CD14-positive monocyte (primary cell): ENCODE data around the gene HSPA4L. TPM values are rescaled to one million over a fixed set of nuclear protein-coding genes. Genes with fewer than 3 reads are reported as not detected.

Experiments used
- DNase-seq, 3 donors: peaks; one replicate each; pipeline ENCODE4 v3.0.0-alpha.2; 2011 to 2022
- H2AFZ ChIP-seq: 2 replicates; pipeline ENCODE4 v1.6.0; 2012; ENCODE audit warnings: mild to moderate bottlenecking, low read depth, low read length, inconsistent platforms; ENCODE audit not compliant: insufficient read depth, poor library complexity, severe bottlenecking
- H3K27ac ChIP-seq, 2 donors: 1 replicate in 1 of 2; 2 replicates in 1 of 2; pipeline ENCODE4 v1.5.1; 2012 to 2013; ENCODE audit warnings: low read length in 2 of 2, control low read depth in 1 of 2, inconsistent platforms in 1 of 2, low read depth in 1 of 2, mild to moderate bottlenecking in 1 of 2
- H3K27me3 ChIP-seq, 2 donors: one replicate each; pipeline versions ENCODE4 v1.6.0 to v1.6.1; 2011 to 2013; ENCODE audit warnings: low read length in 2 of 2; ENCODE audit not compliant: control insufficient read depth in 2 of 2, insufficient read depth in 2 of 2
- H3K36me3 ChIP-seq, 2 donors: replicated peaks in 1 of 2; 1 replicate in 1 of 2; 2 replicates in 1 of 2; pipeline versions ENCODE4 v1.5.1 to v1.6.1; 2012 to 2013; ENCODE audit warnings: low read length in 2 of 2, control low read depth in 1 of 2, inconsistent platforms in 1 of 2, mild to moderate bottlenecking in 1 of 2; ENCODE audit not compliant: insufficient read depth in 2 of 2, control insufficient read depth in 1 of 2
- H3K4me1 ChIP-seq, 2 donors: 1 replicate in 1 of 2; 2 replicates in 1 of 2; pipeline versions ENCODE4 v1.5.1 to v1.6.1; 2012 to 2013; ENCODE audit warnings: low read length in 2 of 2, control low read depth in 1 of 2, inconsistent platforms in 1 of 2, mild to moderate bottlenecking in 1 of 2, moderate library complexity in 1 of 2; ENCODE audit not compliant: insufficient read depth in 2 of 2, control insufficient read depth in 1 of 2
- H3K4me2 ChIP-seq: replicated peaks from 2 replicates; pipeline ENCODE3; 2012; ENCODE audit warnings: low read length, moderate library complexity, mild to moderate bottlenecking; ENCODE audit not compliant: poor library complexity, severe bottlenecking; ENCODE audit errors: extremely low read depth
- H3K4me3 ChIP-seq, 3 experiments: fragments of 200-600 bp in 1 of 3; sonication (generic) in 1 of 3; replicated peaks in 1 of 3; 1 replicate in 2 of 3; 2 replicates in 1 of 3; pipeline ENCODE4 v1.5.1; 2011 to 2013; ENCODE audit warnings: low read length in 3 of 3, mild to moderate bottlenecking in 3 of 3, control low read depth in 2 of 3, low read depth in 2 of 3, inconsistent platforms in 1 of 3, moderate library complexity in 1 of 3
- H3K79me2 ChIP-seq: 2 replicates; pipeline ENCODE4 v1.6.0; 2012; ENCODE audit warnings: mild to moderate bottlenecking, control low read depth, inconsistent platforms, low read length, moderate library complexity; ENCODE audit not compliant: insufficient read depth
- H3K9ac ChIP-seq: 2 replicates; pipeline ENCODE4 v1.6.0; 2017; ENCODE audit warnings: low read length, mild to moderate bottlenecking; ENCODE audit not compliant: insufficient read depth, poor library complexity, severe bottlenecking
- H3K9me3 ChIP-seq, 2 donors: replicated peaks in 1 of 2; 1 replicate in 1 of 2; 2 replicates in 1 of 2; pipeline versions ENCODE4 v1.5.1 to v1.6.1; 2012 to 2013; ENCODE audit warnings: low read length in 2 of 2, control low read depth in 1 of 2; ENCODE audit not compliant: control insufficient read depth in 1 of 2, insufficient read depth in 1 of 2
- H4K20me1 ChIP-seq: 2 replicates; pipeline ENCODE4 v1.6.0; 2012; ENCODE audit warnings: mild to moderate bottlenecking, low read length, control low read depth, moderate library complexity; ENCODE audit not compliant: insufficient read depth
- H3K27ac Mint-ChIP-seq, 7 donors: one replicate each; pipeline ENCODE4 v1.8.0; 2020; ENCODE audit warnings: mild to moderate bottlenecking in 7 of 7, mixed read lengths in 7 of 7, moderate library complexity in 6 of 7, inconsistent platforms in 2 of 7
- H3K27me3 Mint-ChIP-seq, 3 donors: one replicate each; pipeline ENCODE4 v1.8.0; 2021 to 2022; ENCODE audit warnings: low read depth in 3 of 3, mild to moderate bottlenecking in 3 of 3, mixed read lengths in 3 of 3, moderate library complexity in 3 of 3, inconsistent platforms in 1 of 3
- H3K36me3 Mint-ChIP-seq, 2 donors: one replicate each; pipeline ENCODE4 v1.8.0; 2020; ENCODE audit warnings: mixed read lengths in 2 of 2, inconsistent platforms in 1 of 2, mild to moderate bottlenecking in 1 of 2
- H3K4me1 Mint-ChIP-seq: one replicate; pipeline ENCODE4 v1.8.0; 2020; ENCODE audit warnings: mild to moderate bottlenecking, mixed read lengths
- H3K4me3 Mint-ChIP-seq, 2 donors: one replicate each; pipeline ENCODE4 v1.8.0; 2020; ENCODE audit warnings: mild to moderate bottlenecking in 2 of 2, mixed read lengths in 2 of 2, moderate library complexity in 1 of 2
- H3K9me3 Mint-ChIP-seq, 7 donors: one replicate each; pipeline ENCODE4 v1.8.0; 2020 to 2022; ENCODE audit warnings: mixed read lengths in 7 of 7, mild to moderate bottlenecking in 6 of 7, moderate library complexity in 6 of 7, inconsistent platforms in 2 of 7
- WGBS: methylation state at CpG from one replicate; pipeline ENCODE4 v1.1.5; 2013; ENCODE audit warnings: missing lambda C conversion rate; ENCODE audit not compliant: insufficient coverage; 5-methylcytosine and 5-hydroxymethylcytosine counted together
- intact Hi-C, 2 donors: fragments of 100-400 bp; cut with micrococcal nuclease; formaldehyde crosslinking; loops; one replicate each; pipeline versions ENCODE4 v1.15.0 to v1.15.1; 2023
- polyA plus RNA-seq, 3 donors: library from polyadenylated mRNA; depleted of rRNA in 1 of 3; unstranded in 2 of 3; stranded (reverse) in 1 of 3; fragments of 300-500 nt in 2 of 3; fragments of >200 nt in 1 of 3; fragmentation: Illumina TruSeq in 2 of 3; gene quantifications; 1 replicate in 2 of 3; 2 replicates in 1 of 3; pipeline ENCODE4 v1.2.3, GENCODE V29; 2012 to 2021
- TF ChIP-seq, protein P1 (sequence below): fragments of 200-600 bp; IDR thresholded peaks from one replicate; pipeline ENCODE4 v1.8.0; 2022; ENCODE audit warnings: antibody characterized with exemption, mild to moderate bottlenecking

Gene HSPA4L
- polyA plus RNA-seq, 3 donors: 0.04 TPM; not detected in 2

DNA sequence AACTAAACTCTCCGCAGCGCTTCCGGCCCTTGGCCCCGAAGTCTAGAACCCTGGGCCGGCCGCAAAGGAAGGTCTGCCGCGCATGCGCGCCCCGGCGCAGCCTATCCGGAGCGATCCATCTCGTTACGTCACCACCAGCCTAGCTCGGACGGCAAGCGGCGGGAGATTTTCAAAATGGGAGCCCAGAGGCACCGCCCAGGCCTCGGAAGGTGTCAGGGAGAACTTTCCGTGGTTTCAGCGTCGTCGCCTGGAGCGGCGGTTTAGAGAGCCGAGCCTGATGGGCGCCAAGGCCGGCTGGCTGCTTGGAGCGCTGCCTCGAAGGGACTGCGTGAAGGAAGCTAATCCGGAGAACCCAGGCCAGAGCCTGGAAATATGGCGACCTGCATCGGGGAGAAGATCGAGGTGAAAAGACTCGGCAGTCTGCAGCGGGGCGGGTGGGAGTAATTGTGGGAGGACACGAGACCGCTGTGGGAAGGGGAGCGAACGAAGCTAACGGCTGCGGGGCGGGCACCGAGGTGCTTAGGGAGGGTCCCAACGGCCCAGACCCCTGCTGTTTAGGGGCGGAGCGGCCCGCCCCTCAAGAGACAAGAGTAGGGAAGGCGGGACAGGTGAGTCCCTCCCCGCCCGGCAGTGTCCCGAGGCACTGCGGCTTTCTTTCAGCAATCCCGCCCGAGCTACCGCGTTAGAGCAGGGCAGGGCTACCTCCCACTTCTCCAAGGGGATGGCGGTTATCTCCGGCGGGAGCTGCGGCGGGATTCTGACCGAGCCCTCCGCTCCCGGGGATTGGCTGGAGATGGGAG is 98.8 kb downstream of the HSPA4L start, which contains the start of gene PLK4:
TSS of gene PLK4 (plus strand) at position 131 of the 800 bp plus-strand sequence. CDS start at position 373, 242 bp downstream.
- Histone ChIP-seq H4K20me1 (no peaks in the 10 kb centered on the region), H3K27me3 (no peaks in the 10 kb centered on the region), H2AFZ (peak within 1 kb of the TSS; percentile 100), H3K4me2 (peak within 1 kb of the TSS; percentile 96), H3K9me3 (no peaks in the 10 kb centered on the region), H3K36me3 (peaks cover under 1 to 15% of the 10 kb centered on the region in 2 donors), H3K27ac (peak within 1 kb of the TSS; percentile 80 to 97), H3K79me2 (peaks cover 31% of the 10 kb centered on the region), H3K9ac (peak within 1 kb of the TSS; percentile 83), H3K4me3 (peak within 1 kb of the TSS; percentile 86 to 99 (median 87)), H3K4me1 (peaks cover 11 to 14% of the 10 kb centered on the region in 2 donors)
- Mint-ChIP-seq H3K4me3 (peak within 1 kb of the TSS; percentile 97 to 98), H3K36me3 (peaks cover 5 to 15% of the 10 kb centered on the region in 2 donors), H3K27ac (peak within 1 kb of the TSS; percentile 97 to 98 (median 98)), H3K9me3 (peaks cover 0 to 2% (median 0%) of the 10 kb centered on the region in 7 donors), H3K27me3 (peaks cover 0 to 2% (median 1%) of the 10 kb centered on the region in 3 donors), H3K4me1 (peaks cover 14% of the 10 kb centered on the region)
- under 1% methylated on average over 70 of the region's 70 CpGs for WGBS
- DNase-seq: peak; percentile 91 to 96 (median 91)
- TF ChIP-seq, protein P1, sequence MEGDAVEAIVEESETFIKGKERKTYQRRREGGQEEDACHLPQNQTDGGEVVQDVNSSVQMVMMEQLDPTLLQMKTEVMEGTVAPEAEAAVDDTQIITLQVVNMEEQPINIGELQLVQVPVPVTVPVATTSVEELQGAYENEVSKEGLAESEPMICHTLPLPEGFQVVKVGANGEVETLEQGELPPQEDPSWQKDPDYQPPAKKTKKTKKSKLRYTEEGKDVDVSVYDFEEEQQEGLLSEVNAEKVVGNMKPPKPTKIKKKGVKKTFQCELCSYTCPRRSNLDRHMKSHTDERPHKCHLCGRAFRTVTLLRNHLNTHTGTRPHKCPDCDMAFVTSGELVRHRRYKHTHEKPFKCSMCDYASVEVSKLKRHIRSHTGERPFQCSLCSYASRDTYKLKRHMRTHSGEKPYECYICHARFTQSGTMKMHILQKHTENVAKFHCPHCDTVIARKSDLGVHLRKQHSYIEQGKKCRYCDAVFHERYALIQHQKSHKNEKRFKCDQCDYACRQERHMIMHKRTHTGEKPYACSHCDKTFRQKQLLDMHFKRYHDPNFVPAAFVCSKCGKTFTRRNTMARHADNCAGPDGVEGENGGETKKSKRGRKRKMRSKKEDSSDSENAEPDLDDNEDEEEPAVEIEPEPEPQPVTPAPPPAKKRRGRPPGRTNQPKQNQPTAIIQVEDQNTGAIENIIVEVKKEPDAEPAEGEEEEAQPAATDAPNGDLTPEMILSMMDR: no peak
- intact Hi-C loops: loop anchor here (5.0 to 10.0 kb wide), 3 partner anchors 81 to 174 kb away; partner anchors contain the start of genes ABHD18 (in 1 of the 2) and MFSD8 (in 1 of the 2)

DNA sequence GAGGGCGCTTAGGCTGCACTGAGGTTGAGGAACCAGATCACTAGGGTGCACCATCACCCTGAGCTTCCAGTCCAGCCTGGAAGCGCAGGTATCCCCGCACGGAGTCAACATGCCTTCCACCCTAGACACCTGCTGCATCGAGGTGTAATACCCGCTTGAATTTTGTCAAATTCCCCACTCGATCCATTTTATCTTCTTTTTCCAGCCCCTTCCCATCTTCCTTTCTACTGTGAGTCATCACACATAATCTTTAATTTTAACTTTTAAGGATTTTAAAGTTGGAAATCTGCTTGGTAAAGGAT is 99.4 kb downstream of the HSPA4L start:
- H3K27ac ChIP-seq: peak overlapping the region in 1 of 2 donors; percentile 97
- H3K36me3 Mint-ChIP-seq: peaks cover 10 to 21% of the 10 kb centered on the region in 2 donors

More for the DNA sequence above, 99.4 kb downstream of the HSPA4L start:
- Histone ChIP-seq H3K4me1 (peaks cover 11 to 14% of the 10 kb centered on the region in 2 donors), H3K27me3 (no peaks in the 10 kb centered on the region), H3K79me2 (peaks cover 36% of the 10 kb centered on the region), H4K20me1 (no peaks in the 10 kb centered on the region), H3K9me3 (no peaks in the 10 kb centered on the region), H3K36me3 (peaks cover 6 to 21% of the 10 kb centered on the region in 2 donors), H3K9ac (peak overlapping the region; percentile 83), H3K4me3 (peak overlapping the region; percentile 86 to 99 (median 87)), H2AFZ (peak overlapping the region; percentile 100), H3K4me2 (peak overlapping the region; percentile 96)
- Mint-ChIP-seq H3K27ac (peak overlapping the region in 4 of 7 donors; percentile 8 to 98 (median 98)), H3K4me1 (peaks cover 14% of the 10 kb centered on the region), H3K9me3 (peaks cover 0 to 2% (median 0%) of the 10 kb centered on the region in 7 donors), H3K4me3 (peak overlapping the region; percentile 97 to 98), H3K27me3 (peaks cover 0 to 2% (median 1%) of the 10 kb centered on the region in 3 donors)
- no peak for DNase-seq
- intact Hi-C loops: loop anchor here (5.0 to 10.0 kb wide), 3 partner anchors 81 to 173 kb away; partner anchors contain the start of genes ABHD18 (in 1 of the 2) and MFSD8 (in 1 of the 2)
- WGBS: 2% methylated on average over 6 of the region's 7 CpGs
- TF ChIP-seq, protein P1: no peak
